Pancreas (tissue), 10 donors: ENCODE results near the gene MTCL1. TPM values are rescaled to one million over a fixed set of nuclear protein-coding genes. Genes with fewer than 3 reads are reported as not detected.

Experiments
- ATAC-seq, 4 donors: fragments of 200-7000 bp; cut with Tn5 transposase; one replicate each; pipeline versions ENCODE4 v1.8.0 to v1.9.1; 2020; ENCODE audit warnings: mild to moderate bottlenecking in 4 of 4, moderate library complexity in 4 of 4
- DNase-seq, 6 donors: peaks; one replicate each; pipeline ENCODE4 v3.0.0-alpha.2; 2020
- FAIRE-seq: peaks from 2 replicates; lab custom pipeline; 2012; peaks lifted over from hg19 to GRCh38; lab: Jason Lieb, UNC
- H3K27ac ChIP-seq, 4 donors: fragments of 200-600 bp; sonication (generic); 1 replicate in 3 of 4; 2 replicates in 1 of 4; pipeline versions ENCODE4 v1.5.0 to v1.8.0; 2020
- H3K27me3 ChIP-seq, 4 donors: fragments of 200-600 bp; one replicate each; pipeline ENCODE4 v1.8.0; 2021
- H3K36me3 ChIP-seq, 3 donors: fragments of 200-600 bp; sonication (generic) in 1 of 3; one replicate each; pipeline versions ENCODE4 v1.5.0 to v1.8.0; 2020 to 2021
- H3K4me1 ChIP-seq, 3 donors: fragments of 200-600 bp; one replicate each; pipeline ENCODE4 v1.8.0; 2021
- H3K4me3 ChIP-seq, 4 donors: fragments of 200-600 bp; sonication (generic) in 2 of 4; one replicate each; pipeline versions ENCODE4 v1.5.0 to v1.8.0; 2020 to 2021
- H3K9me3 ChIP-seq, 4 donors: fragments of 200-600 bp; one replicate each; pipeline ENCODE4 v1.8.0; 2021
- CTCF ChIP-seq, 4 donors: fragments of 200-600 bp; sonication (generic) in 3 of 4; IDR thresholded peaks; one replicate each; pipeline versions ENCODE4 v1.5.0 to v1.8.0; 2021; ENCODE audit warnings: antibody characterized with exemption in 4 of 4
- WGBS, 2 donors: extraction: QIAGEN DNeasy Blood & Tissue Kit; methylation state at CpG; one replicate each; pipeline ENCODE4 v1.1.7; 2013; 5-methylcytosine and 5-hydroxymethylcytosine counted together
- intact Hi-C, 3 donors: fragments of 100-400 bp; cut with DNase I; formaldehyde crosslinking; loops; one replicate each; pipeline versions ENCODE4 v1.11.1 to v1.14.2; 2022
- polyA plus RNA-seq, 2 donors: library from polyadenylated mRNA; stranded (reverse); fragments of 200-250 nt; gene quantifications; one replicate each; pipeline ENCODE4 v1.2.3, GENCODE V29; 2013
- total RNA-seq, 6 donors: library from RNA; stranded (reverse); fragmentation: NEBNext Ultra II Directional in 4 of 6; extraction: Animal tissue kit (Norgen Biotek cat#: 25700) in 4 of 6; gene quantifications; one replicate each; pipeline versions ENCODE4 v1.2.1 to v1.2.4, GENCODE V29; 2021 to 2023
- donor health status: healthy with polysubstance abuse.
- donor health status: DM: no; HTN: no; CAD: no; lungs with moderate emphysema.
- donor health status: DM: no; HTN: no; CAD: no.
- donor health status: control.
- donor health status: control.
- donor health status: Bipolar disorder and iron deficiency.
- donor health status: DM: yes; HTN: yes; CAD: no.
- donor health status: DM: no; HTN: no; CAD: no.
- donor health status: DM: no; HTN: no; CAD: no.
- donor health status: DM: yes; HTN: yes; CAD: no.

MTCL1 gene
- total and polyA plus RNA-seq, 8 donors, result 9.2 to 18.4 (median 12.9) TPM

GRCh38 chr18:8744038-8744437 lies 38.7 kb downstream of the MTCL1 start:
- WGBS, 2 donors, result 68% methylated on average over 7 of the region's 7 CpGs
- intact Hi-C loops, result no loop called here
- DNase-seq (no peak), FAIRE-seq (no peak), ATAC-seq (no peak)
- H3K27me3 ChIP-seq, result no peaks in the 10 kb centered on the region
- no peak for TF ChIP-seq CTCF (IDR thresholded peaks at IDR 0.05)
- no peaks in the 10 kb centered on the region for H3K4me1 ChIP-seq
- H3K9me3 ChIP-seq, result no peaks in the 10 kb centered on the region
- no peak overlapping the region for H3K27ac ChIP-seq
- H3K36me3 ChIP-seq, result no peaks in the 10 kb centered on the region
- H3K4me3 ChIP-seq, result no peak overlapping the region

- Histone ChIP-seq H3K36me3 (no peaks in the 10 kb centered on the region), H3K9me3 (no peaks in the 10 kb centered on the region), H3K4me1 (no peaks in the 10 kb centered on the region), H3K27ac (no peak overlapping the region), H3K4me3 (no peak overlapping the region), H3K27me3 (no peaks in the 10 kb centered on the region)
- FAIRE-seq (no peak), ATAC-seq (no peak), DNase-seq (no peak)
- TF ChIP-seq CTCF (IDR thresholded peaks at IDR 0.05), result no peak
- intact Hi-C loops, result no loop called here
- 81 to 93% methylated on average over 4 of the region's 4 CpGs for whole genome bisulfite sequencing, 2 donors
Observed at GRCh38 chr18:8744656-8745055, 39.3 kb downstream of the MTCL1 start.

- Histone ChIP-seq H3K9me3 (no peaks in the 10 kb centered on the region), H3K36me3 (no peaks in the 10 kb centered on the region), H3K4me1 (no peaks in the 10 kb centered on the region), H3K27me3 (no peaks in the 10 kb centered on the region), H3K4me3 (no peak overlapping the region), H3K27ac (no peak overlapping the region)
- ATAC-seq (no peak), DNase-seq (no peak), FAIRE-seq (no peak)
- TF ChIP-seq CTCF (IDR thresholded peaks at IDR 0.05), result no peak
- WGBS, 2 donors, result 94 to 96% methylated on average over 15 of the region's 15 CpGs
- intact Hi-C loops, result no loop called here
Observed at GRCh38 chr18:8745355-8746014, 40.1 kb downstream of the MTCL1 start.

GRCh38 chr18:8747440-8747937 lies 42.1 kb downstream of the MTCL1 start:
- H3K36me3 ChIP-seq, result no peaks in the 10 kb centered on the region
- H3K27ac ChIP-seq, result no peak overlapping the region
- no peaks in the 10 kb centered on the region for H3K9me3 ChIP-seq
- H3K4me3 ChIP-seq, result no peak overlapping the region
- no peaks in the 10 kb centered on the region for H3K27me3 ChIP-seq
- DNase-seq, result no peak
- no peak for FAIRE-seq
- H3K4me1 ChIP-seq, result no peaks in the 10 kb centered on the region
- no peak for ATAC-seq
- WGBS, 2 donors, result 76 to 80% methylated on average over 6 of the region's 6 CpGs
- intact Hi-C loops, result no loop called here
- no peak for TF ChIP-seq CTCF (IDR thresholded peaks at IDR 0.05)

GRCh38 chr18:8749492-8749891 lies 44.1 kb downstream of the MTCL1 start:
- no peak for FAIRE-seq
- ATAC-seq, result no peak
- WGBS, 2 donors, result 95% methylated on average over 6 of the region's 6 CpGs

More at GRCh38 chr18:8749492-8749891, 44.1 kb downstream of the MTCL1 start:
- H3K27me3 ChIP-seq, result no peaks in the 10 kb centered on the region
- H3K27ac ChIP-seq, result no peak overlapping the region
- no peaks in the 10 kb centered on the region for H3K9me3 ChIP-seq
- H3K4me3 ChIP-seq, result no peak overlapping the region
- intact Hi-C loops, result no loop called here
- no peaks in the 10 kb centered on the region for H3K36me3 ChIP-seq
- no peak for TF ChIP-seq CTCF (IDR thresholded peaks at IDR 0.05)
- DNase-seq, result no peak
- no peaks in the 10 kb centered on the region for H3K4me1 ChIP-seq
